Esophagus squamous epithelium (tissue), 5 donors: Measurements from ENCODE around the gene GABRB2. TPM values are rescaled to one million over a fixed set of nuclear protein-coding genes. Genes with fewer than 3 reads are reported as not detected.
A peak's percentile ranks its signal among the peaks of the same experiment; 100 is the strongest.

Source experiments
- DNase-seq: peaks from one replicate; lab custom pipeline; 2025; lab: John Stamatoyannopoulos, UW
- H3K27ac ChIP-seq, 4 donors: fragments of 200-600 bp; sonication (generic); one replicate each; pipeline ENCODE4 v1.5.1; 2016 to 2019; ENCODE audit warnings: mild to moderate bottlenecking in 1 of 4
- H3K27me3 ChIP-seq, 4 donors: fragments of 200-600 bp; sonication (generic); 1 replicate in 3 of 4; 2 replicates in 1 of 4; pipeline versions ENCODE4 v1.5.1 to v1.6.0; 2017 to 2021; ENCODE audit warnings: antibody characterized with exemption in 1 of 4
- H3K36me3 ChIP-seq, 3 donors: fragments of 200-600 bp; sonication (generic); one replicate each; pipeline ENCODE4 v1.5.1; 2016 to 2019
- H3K4me1 ChIP-seq, 3 donors: fragments of 200-600 bp; sonication (generic); one replicate each; pipeline ENCODE4 v1.5.1; 2017 to 2019
- H3K4me3 ChIP-seq, 4 donors: fragments of 200-600 bp; sonication (generic); 1 replicate in 3 of 4; 2 replicates in 1 of 4; pipeline ENCODE4 v1.5.1; 2016 to 2019; ENCODE audit warnings: mild to moderate bottlenecking in 2 of 4, moderate library complexity in 1 of 4
- H3K9me3 ChIP-seq, 3 donors: fragments of 200-600 bp; sonication (generic); one replicate each; pipeline ENCODE4 v1.5.1; 2016 to 2019
- POLR2A ChIP-seq, 4 donors: fragments of 450-650 bp; IDR thresholded peaks; one replicate each; pipeline ENCODE4 v1.6.1; 2017; ENCODE audit warnings: antibody characterized with exemption in 4 of 4, mild to moderate bottlenecking in 4 of 4, moderate library complexity in 3 of 4
- WGBS, 2 donors: methylation state at CpG; one replicate each; pipeline ENCODE4 v1.1.5; 2018; 5-methylcytosine and 5-hydroxymethylcytosine counted together
- intact Hi-C: fragments of 100-400 bp; cut with DNase I; formaldehyde crosslinking; loops from one replicate; pipeline ENCODE4 v1.15.0; 2022
- total RNA-seq, 4 donors: library from RNA; depleted of rRNA; stranded (reverse); fragments of >200 nt; gene quantifications; one replicate each; pipeline ENCODE4 v1.1.0, GENCODE V29; 2016
- TF ChIP-seq, protein P1 (sequence below), 6 experiments: fragments of 450-650 bp in 4 of 6; fragments of 200-600 bp in 2 of 6; sonication (generic) in 2 of 6; IDR thresholded peaks; one replicate each; pipeline ENCODE4 v1.5.1; 2016 to 2019; ENCODE audit warnings: antibody characterized with exemption in 6 of 6, mild to moderate bottlenecking in 4 of 6, moderate library complexity in 4 of 6
- donor health status: DM: yes; HTN: yes; CAD: no.

Gene GABRB2
- total RNA-seq, 4 donors from 2014 or later = 0.19 to 0.47 TPM; not detected in 2

DNA sequence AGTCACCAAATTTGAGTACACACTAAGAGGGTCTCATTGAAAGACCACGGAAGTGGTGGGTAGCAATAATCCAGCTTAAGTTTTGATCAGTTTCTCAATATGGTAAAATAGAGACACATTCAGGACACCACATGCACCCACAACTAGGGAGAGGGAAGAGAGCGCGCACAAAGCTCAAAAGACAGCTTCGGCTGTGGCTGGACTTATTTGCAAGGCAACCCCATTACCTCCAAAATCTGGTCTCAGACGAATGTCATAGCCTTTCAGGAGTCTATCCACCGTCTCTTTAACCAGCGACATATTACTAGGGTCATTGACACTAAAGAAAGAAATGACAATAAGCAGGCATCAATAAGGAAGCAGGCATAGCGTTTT is 443 bp downstream of the GABRB2 start:
- Histone ChIP-seq H3K27ac (no peak overlapping the region), H3K9me3 (no peaks in the 10 kb centered on the region), H3K4me1 (peaks cover 11 to 37% (median 12%) of the 10 kb centered on the region in 3 donors), H3K4me3 (peak overlapping the region in 3 of 4 donors; percentile 36 to 61 (median 44)), H3K27me3 (peaks cover 0 to 80% (median 8%) of the 10 kb centered on the region in 4 donors), H3K36me3 (no peaks in the 10 kb centered on the region)
- intact Hi-C loops = no loop called here
- TF ChIP-seq POLR2A (IDR thresholded peaks at IDR 0.05) = no peak
- TF ChIP-seq, protein P1, sequence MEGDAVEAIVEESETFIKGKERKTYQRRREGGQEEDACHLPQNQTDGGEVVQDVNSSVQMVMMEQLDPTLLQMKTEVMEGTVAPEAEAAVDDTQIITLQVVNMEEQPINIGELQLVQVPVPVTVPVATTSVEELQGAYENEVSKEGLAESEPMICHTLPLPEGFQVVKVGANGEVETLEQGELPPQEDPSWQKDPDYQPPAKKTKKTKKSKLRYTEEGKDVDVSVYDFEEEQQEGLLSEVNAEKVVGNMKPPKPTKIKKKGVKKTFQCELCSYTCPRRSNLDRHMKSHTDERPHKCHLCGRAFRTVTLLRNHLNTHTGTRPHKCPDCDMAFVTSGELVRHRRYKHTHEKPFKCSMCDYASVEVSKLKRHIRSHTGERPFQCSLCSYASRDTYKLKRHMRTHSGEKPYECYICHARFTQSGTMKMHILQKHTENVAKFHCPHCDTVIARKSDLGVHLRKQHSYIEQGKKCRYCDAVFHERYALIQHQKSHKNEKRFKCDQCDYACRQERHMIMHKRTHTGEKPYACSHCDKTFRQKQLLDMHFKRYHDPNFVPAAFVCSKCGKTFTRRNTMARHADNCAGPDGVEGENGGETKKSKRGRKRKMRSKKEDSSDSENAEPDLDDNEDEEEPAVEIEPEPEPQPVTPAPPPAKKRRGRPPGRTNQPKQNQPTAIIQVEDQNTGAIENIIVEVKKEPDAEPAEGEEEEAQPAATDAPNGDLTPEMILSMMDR (IDR thresholded peaks at IDR 0.05) = no peak
- no peak for DNase-seq
- 16% methylated on average over 8 of the region's 8 CpGs for WGBS, 2 donors

DNA sequence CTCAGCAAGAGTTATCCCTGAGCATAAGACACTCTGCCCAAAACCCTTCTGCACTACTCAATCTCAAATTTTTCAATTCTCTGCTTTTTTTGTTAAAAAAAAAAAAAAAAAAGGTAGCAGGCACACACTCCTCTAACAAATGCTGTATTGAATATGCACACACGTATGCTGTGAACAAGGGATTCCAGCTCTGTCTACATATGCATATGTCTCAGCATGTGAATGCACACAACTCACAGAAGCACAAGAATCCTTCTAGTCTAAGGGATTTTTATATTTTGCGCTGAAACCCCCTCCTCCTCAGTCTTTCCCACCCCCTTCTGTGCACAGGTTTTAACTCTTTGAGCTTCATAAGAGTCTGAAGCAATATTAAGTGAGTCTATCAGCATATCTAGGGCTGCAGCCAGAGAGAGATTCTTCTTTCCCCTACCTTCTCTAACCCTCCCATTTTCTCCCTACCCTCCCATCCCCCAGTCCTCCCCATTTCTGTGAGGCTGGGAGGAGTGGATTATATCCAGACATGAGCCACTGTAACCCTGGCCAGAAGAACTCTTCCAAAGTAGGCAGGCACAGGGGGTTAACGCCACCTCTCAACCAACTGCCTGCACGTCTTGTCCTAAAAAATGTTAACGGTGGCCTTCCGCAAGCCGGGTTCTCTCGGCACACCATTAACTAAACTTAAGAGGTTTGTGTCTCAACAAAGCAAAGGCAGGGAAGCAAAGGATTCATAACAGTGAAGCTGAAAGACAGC is 1.0 kb downstream of the GABRB2 start:
- Histone ChIP-seq H3K4me1 (peaks cover 11 to 37% (median 12%) of the 10 kb centered on the region in 3 donors), H3K4me3 (no peak overlapping the region), H3K27ac (no peak overlapping the region), H3K27me3 (peaks cover 0 to 79% (median 8%) of the 10 kb centered on the region in 4 donors), H3K9me3 (no peaks in the 10 kb centered on the region), H3K36me3 (no peaks in the 10 kb centered on the region)
- no peak for DNase-seq
- TF ChIP-seq POLR2A (IDR thresholded peaks at IDR 0.05) = no peak
- TF ChIP-seq, protein P1 (IDR thresholded peaks at IDR 0.05) = no peak
- 27 to 37% methylated on average over 5 to 8 of the region's 8 CpGs for WGBS, 2 donors
- intact Hi-C loops = no loop called here

DNA sequence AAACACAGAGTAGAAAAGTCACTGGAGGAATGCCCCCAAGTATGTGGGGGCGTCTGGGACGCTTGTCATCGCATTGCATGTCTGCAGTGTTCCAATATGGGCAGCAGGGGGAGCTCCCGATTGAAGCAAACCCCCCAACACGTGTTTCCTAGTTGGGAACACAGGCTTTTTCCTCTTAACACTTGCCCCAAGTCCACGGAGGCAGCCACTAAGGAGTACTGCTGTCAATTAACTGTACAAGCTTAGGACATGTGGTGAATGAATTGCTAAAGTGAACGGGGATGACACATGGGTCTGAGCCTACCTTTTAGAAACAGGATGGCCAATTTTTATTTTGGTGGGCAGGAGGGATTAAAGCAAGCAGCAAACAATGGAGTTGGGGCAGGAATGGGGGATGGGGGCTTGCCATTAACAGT is 2.2 kb downstream of the GABRB2 start:
- TF ChIP-seq POLR2A (IDR thresholded peaks at IDR 0.05) = no peak
- TF ChIP-seq, protein P1 (IDR thresholded peaks at IDR 0.05) = peak; percentile 19 to 67 (median 57)
- intact Hi-C loops = no loop called here
- Histone ChIP-seq H3K36me3 (no peaks in the 10 kb centered on the region), H3K9me3 (no peaks in the 10 kb centered on the region), H3K4me1 (peaks cover 11 to 37% (median 12%) of the 10 kb centered on the region in 3 donors), H3K4me3 (no peak overlapping the region), H3K27ac (no peak overlapping the region), H3K27me3 (peaks cover 0 to 68% (median 8%) of the 10 kb centered on the region in 4 donors)
- DNase-seq = no peak
- WGBS, 2 donors = 2% methylated on average over 6 to 7 of the region's 7 CpGs

DNA sequence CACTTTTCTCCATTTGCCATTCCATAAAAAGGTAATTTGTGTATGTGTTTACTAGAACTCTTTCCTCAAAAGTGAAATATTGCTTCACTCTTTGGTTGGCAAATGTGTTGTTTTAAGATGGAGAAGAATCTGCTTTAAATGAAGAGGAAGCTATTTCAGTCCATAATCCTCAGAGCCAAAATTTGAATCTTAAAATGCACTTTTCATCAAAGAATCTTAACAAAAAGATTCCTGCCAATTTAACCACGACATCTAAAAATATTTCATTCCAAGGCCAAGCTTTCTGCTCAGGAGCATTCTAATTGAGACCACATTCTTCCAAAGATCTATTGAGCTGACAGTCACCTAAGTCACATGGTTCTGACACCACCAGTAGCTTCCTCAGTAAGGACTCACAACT is 7.5 kb downstream of the GABRB2 start:
- TF ChIP-seq, protein P1 (IDR thresholded peaks at IDR 0.05) = no peak
- no peak for TF ChIP-seq POLR2A (IDR thresholded peaks at IDR 0.05)
- WGBS, 2 donors = 25 to 44% methylated on average over 1 of the region's 1 CpG
- intact Hi-C loops = no loop called here
- H3K9me3 ChIP-seq = no peaks in the 10 kb centered on the region
- H3K4me1 ChIP-seq = no peaks in the 10 kb centered on the region
- no peaks in the 10 kb centered on the region for H3K36me3 ChIP-seq
- H3K4me3 ChIP-seq = no peak overlapping the region
- DNase-seq = no peak
- H3K27me3 ChIP-seq = peaks cover 0 to 14% (median 0%) of the 10 kb centered on the region in 4 donors
- no peak overlapping the region for H3K27ac ChIP-seq

DNA sequence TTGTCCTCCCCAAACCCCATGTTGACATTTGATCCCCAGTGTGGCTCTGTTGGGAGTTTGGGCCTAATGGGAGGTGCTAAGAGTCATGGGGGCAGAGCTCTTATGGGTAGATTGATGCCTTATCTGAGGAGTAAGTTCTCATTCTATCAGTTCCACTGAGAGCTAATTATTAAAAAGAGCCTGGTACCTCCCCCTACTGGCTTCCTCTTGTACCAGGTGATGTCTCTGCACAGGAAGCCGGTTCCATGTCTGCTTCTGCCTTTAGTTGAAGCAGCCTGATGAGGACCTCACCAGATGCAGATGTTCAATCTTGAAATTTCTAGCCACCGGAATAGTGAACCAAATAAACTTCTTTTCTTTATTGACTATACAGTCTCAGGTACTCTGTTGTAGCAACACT is 10.8 kb downstream of the GABRB2 start:
- H3K27me3 ChIP-seq = no peaks in the 10 kb centered on the region
- no peaks in the 10 kb centered on the region for H3K9me3 ChIP-seq
- H3K27ac ChIP-seq = no peak overlapping the region
- H3K4me1 ChIP-seq = no peaks in the 10 kb centered on the region
- intact Hi-C loops = no loop called here
- 88 to 94% methylated on average over 2 of the region's 2 CpGs for WGBS, 2 donors
- no peak for DNase-seq
- no peaks in the 10 kb centered on the region for H3K36me3 ChIP-seq
- H3K4me3 ChIP-seq = no peak overlapping the region
- TF ChIP-seq, protein P1 (IDR thresholded peaks at IDR 0.05) = no peak
- no peak for TF ChIP-seq POLR2A (IDR thresholded peaks at IDR 0.05)
